Measurements from ENCODE around the gene KCNQ5.

The KCNQ5 gene

GRCh38 chr6:72930556-72931132 lies 308.8 kb downstream of the KCNQ5 start:
- DNase-seq = no peak

- no peak for DNase-seq
Observed at GRCh38 chr6:72931325-72931887, 309.5 kb downstream of the KCNQ5 start.

GRCh38 chr6:72933233-72933632 lies 311.4 kb downstream of the KCNQ5 start:
- no peak for DNase-seq

DNA sequence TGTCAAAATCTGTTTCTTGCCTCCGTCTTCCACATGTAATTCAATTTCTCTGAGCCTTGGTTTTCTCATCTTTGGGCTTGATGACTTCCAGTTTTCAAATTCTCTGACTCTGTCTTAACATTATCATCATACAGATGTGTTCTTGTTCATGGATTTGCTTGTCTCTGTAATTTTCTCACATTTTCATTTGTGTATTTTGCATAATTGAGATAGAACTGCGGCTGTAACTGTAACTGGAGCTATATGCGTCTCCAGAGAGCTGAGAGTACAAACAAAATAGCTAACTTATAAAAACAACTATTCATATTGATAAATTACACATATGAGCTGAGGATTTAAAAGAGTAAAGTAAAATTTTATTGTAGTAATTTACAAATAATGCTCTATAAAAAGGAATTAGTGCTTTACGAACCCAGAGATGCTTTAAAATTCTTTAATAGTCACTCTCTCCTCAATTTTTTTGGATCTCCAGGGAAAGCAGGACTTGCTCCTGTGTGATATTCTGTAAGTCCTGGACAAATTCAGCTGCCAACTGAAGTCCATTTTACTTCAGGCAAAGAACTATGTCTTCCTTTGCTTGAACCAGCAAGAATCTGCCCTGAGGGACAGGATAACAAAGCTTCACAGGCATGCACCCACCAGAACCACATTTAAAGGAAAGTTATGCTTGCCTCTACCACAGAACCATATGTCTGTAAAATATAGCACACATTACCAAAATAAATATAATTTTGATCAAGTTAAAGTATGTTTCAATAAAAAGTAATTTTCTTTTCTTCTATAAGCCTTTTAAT lies 315.1 kb downstream of the KCNQ5 start:
- DNase-seq = no peak

- DNase-seq = no peak
Observed at GRCh38 chr6:72938104-72938503, 316.2 kb downstream of the KCNQ5 start.

DNA sequence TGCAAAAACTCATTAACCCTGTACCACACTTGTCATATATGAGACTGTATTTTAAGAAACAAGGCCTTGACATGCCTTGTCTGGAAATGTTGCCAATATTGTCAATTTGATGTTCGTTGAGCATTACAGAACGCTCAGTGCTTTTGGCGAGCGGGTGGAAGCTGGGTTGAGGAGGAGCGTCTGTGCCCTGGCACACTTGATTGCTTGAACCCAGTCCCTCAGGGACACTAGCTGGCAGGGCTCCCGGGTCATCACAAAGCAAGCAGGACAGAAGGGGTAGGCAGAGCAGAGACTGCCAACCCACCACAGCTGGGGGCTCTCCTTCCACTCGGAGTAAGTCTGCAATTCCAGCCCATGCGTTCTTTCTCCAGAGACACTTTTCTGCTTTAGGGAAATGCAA lies 317.1 kb downstream of the KCNQ5 start:
- no peak for DNase-seq

- no peak for DNase-seq
Observed at GRCh38 chr6:72940265-72940664, 318.4 kb downstream of the KCNQ5 start.

- no peak for DNase-seq
Observed at GRCh38 chr6:72941263-72941662, 319.4 kb downstream of the KCNQ5 start.

DNA sequence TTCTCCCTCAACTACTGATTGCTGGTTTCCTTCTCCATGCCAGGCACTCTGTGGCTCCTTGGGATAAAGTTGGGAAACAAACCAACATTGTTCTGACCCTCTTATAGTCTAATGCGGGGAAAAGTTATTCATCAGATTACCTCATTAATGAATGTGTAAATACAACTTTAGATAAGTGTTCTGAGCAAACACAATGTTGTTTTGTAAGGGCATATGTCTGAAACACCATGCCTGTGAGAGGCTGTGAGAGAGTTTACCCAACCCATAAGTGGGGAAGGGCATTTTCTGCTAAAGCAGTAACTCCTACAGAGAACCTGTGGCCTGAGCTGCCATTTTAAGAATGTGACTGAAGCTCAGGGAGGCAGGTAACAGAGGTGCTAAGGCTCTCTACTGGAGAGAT lies 319.9 kb downstream of the KCNQ5 start:
- DNase-seq = no peak

GRCh38 chr6:72943699-72944098 lies 321.8 kb downstream of the KCNQ5 start:
- DNase-seq = no peak

- no peak for DNase-seq
Observed at GRCh38 chr6:72944660-72945059, 322.8 kb downstream of the KCNQ5 start.

DNA sequence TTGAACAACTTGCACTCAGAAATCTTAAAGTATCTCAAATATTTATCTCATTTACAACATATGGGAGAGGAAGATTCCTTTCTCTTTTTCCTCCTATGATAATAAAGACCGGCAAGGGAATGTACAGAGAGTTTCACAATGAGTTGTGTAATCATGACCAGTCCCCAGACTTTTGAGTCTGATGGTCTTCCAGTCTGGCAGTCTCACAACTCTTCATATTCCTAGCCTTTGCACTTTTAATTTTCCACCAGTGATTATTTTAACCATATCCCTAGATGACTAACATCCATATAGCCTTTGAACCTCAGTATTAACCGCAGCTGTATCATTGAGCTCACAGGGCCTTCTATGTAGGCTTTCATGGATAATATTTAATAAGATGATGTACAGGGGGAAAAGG lies 324.9 kb downstream of the KCNQ5 start:
- no peak for DNase-seq

DNA sequence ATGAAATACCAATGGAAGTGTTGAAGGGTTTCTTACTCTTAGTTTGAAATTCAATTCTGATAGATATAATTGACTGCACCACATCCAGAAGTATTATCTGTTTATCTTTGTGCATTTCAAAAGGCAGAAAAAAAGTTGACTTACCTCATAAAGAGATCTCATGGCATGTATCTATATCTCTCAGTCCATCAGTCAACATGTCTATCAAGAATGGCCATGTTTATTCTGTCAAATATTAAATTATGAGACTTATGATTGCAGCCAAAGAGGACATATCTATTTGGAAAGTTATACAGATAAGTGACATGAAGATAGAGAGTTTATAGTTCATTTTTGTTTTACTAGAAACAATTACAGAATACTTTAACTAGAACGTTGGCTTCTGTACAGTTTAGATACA lies 325.7 kb downstream of the KCNQ5 start:
- no peak for DNase-seq

GRCh38 chr6:72948153-72948552 lies 326.3 kb downstream of the KCNQ5 start:
- DNase-seq = no peak

DNA sequence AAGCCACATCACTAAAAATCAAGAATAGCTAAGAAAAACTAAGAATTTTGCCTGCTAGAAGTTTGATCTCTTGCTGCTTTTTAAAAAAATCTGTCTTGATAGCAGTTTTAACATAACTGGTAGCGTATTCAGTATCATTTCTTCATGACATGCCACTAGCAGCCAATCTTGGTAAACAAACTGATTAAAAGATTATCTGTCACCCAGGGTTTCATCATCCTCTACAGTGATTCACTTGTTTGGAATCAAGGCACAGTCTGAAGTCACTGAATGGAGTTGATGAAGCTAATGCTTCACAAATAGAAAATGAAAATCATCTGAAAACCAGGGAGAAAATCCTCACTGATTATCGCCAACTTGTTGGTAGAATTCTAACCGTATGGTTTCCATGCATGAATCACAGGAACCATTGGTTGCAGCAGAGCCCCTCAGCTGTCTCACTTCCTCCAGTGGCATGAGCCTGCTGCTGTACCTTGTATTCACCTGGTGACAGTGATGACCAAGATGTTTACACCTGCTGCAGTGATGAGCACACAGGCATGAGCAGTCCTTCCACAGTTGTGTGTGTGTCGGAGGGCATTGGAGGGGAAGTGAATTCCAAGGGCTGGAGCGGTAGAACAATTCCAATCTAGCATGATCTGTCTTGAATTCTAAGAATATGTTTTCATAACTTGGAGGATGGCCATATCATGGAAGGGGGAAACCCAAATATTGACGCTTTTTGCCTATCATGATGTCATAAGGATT lies 328.4 kb downstream of the KCNQ5 start:
- no peak for DNase-seq

GRCh38 chr6:72952808-72953630 lies 331.2 kb downstream of the KCNQ5 start:
- DNase-seq = no peak

GRCh38 chr6:72953971-72954381 lies 332.1 kb downstream of the KCNQ5 start:
- no peak for DNase-seq

DNA sequence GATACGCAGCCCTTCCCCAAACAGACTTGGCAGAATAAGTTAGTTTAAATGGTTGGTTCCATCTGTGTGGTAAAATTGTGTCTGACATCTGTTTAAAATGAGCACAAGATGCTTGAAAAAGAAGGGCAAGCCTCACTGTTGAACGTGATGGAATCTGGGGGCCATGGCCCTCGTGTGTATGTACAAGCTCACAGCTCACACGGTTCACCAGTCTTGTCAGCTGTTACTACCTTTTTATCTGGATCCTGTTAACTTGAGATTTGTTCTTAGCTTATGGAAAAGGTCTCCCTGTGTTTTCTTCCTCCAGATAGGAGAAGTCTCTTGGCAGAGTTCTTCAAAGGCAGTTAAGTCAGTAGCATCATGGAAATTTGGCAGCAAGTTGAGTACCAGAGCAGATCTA lies 332.9 kb downstream of the KCNQ5 start:
- no peak for DNase-seq

DNA sequence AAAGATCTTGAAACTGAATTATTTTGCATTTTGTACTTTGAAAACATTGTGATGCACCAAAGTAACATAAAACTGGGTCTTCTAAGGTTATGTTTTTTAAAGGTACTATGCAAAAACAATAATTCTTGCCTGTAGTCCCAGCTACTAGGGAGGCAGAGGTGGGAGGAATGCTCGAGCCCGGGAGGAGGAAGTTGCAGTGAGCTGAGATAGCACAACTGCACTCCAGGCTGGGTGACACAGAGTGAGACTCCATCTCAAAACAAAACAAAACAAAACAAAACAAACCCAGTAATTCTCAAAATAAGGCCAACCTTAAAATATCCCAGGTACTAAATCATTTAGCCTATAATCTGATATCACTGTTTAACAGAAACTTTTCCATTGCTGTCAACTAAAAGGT lies 333.8 kb downstream of the KCNQ5 start:
- DNase-seq = no peak

DNA sequence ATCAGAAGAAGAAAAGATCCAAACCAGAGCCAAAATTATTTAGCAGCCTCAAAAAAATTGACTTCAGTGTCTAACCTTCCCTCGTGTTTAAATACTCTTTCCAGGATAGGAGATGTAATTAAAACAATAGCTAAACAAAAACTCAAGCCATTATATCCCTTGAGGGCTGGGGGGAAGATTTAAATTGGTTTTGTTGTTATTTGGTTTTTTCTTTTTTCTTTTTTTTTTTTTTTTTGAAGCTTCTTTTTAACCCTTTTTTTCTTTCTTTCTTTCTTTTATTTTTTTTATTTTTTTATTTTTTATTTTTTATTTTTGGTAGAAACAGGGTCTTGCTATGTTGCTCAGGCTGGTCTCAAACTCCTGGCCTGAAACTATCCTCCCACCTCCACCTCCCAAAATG lies 334.4 kb downstream of the KCNQ5 start:
- DNase-seq = no peak

GRCh38 chr6:72959821-72960220 lies 338.0 kb downstream of the KCNQ5 start:
- no peak for DNase-seq

GRCh38 chr6:72963946-72964345 lies 342.1 kb downstream of the KCNQ5 start:
- no peak for DNase-seq

All from stimulated activated CD4-positive, alpha-beta T cell treated with anti-CD3 and anti-CD28 coated beads, Interleukin-2, amount 100 ng/mL, for 48 hours (primary cell).